Measurements from ENCODE around the gene STPG1. TPM values are rescaled to one million over a fixed set of nuclear protein-coding genes. Genes with fewer than 3 reads are reported as not detected.

The STPG1 gene
- total and polyA plus RNA-seq, 9 of the 15 experiments (the other 6 are each of a cell fraction or from before 2014, with no cell fraction given) = 5.0 to 11.9 (median 8.3) TPM

DNA sequence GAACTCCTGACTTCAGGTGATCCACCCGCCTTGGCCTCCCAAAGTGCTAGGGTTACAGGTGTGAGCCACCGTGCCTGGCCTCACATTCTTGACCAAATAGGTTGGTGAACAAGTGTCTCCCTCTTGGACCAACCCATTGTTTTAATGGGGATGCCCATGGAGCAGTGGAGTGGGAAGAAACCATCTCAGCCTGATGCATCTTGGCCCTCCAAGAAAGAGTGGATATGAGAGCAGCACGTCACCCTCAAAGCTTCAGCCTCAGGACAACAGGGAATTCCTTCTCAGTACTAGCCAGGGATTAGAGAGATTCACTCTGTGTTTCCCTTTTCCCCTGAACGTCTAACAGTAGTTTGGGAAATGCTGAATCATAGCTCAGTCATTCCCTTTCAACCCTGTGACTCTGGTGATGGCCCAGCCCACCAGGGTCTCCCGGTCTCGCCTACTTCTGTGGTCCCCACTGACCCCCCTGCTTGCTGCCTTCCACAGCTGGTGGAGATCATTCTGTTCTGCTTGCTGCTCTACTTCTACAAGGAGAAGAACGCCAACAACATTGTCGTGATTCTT, 39.4 kb upstream of the STPG1 start:
- intact Hi-C loops (cut with micrococcal nuclease) (no loop called here), in situ Hi-C loops (cut with MboI) (no loop called here)
- Histone ChIP-seq H3K4me2 (ENCODE audit: insufficient read depth, low read length) (no peak overlapping the region), H3K36me3 (ENCODE audit: control insufficient read depth, insufficient read depth, low read length) (peaks cover 47% of the 10 kb centered on the region), H4K20me1 (replicated peaks; ENCODE audit: control insufficient read depth, insufficient read depth, low read length) (no peaks in the 10 kb centered on the region), H3K4me3 (no peak overlapping the region), H3K79me2 (ENCODE audit: control insufficient read depth, insufficient read depth, low read length) (no peaks in the 10 kb centered on the region), H3K27ac (ENCODE audit: extremely low read depth, low read depth, low read length) (no peak overlapping the region; the same call in 2 of the 3 replicates), H3K4me1 (replicated peaks in 1 of 2; ENCODE audit: control insufficient read depth in 2 of 2, insufficient read depth in 2 of 2, low read length in 2 of 2) (no peaks in the 10 kb centered on the region; a peak in 1 of 5 replicates), H2AFZ (ENCODE audit: low read depth, low read length) (no peak overlapping the region), H3K27me3 (ENCODE audit: control insufficient read depth in 2 of 2, insufficient read depth in 2 of 2, low read length in 2 of 2) (no peaks in the 10 kb centered on the region), H3K9ac (ENCODE audit: insufficient read depth in 1 of 2, low read depth in 2 of 2, low read length in 2 of 2) (no peak overlapping the region), H3K9me1 (ENCODE audit: control insufficient read depth, insufficient read depth, low read length) (no peaks in the 10 kb centered on the region), H3K9me3 (replicated peaks; ENCODE audit: control insufficient read depth, insufficient read depth, low read depth, low read length) (no peaks in the 10 kb centered on the region)
- peak in 1 of 4 experiments; percentile 18 for DNase-seq (ENCODE audit: extremely low read depth in 1 of 4, low spot score in 3 of 4)
- no peak for TF ChIP-seq ZNF3 (CRISPR knock-in tag; IDR thresholded peaks at IDR 0.05)
- no peak for TF ChIP-seq HSF4 (CRISPR knock-in tag; IDR thresholded peaks at IDR 0.05; ENCODE audit: borderline replicate concordance)
- TF ChIP-seq ETV6 (IDR thresholded peaks at IDR 0.05; ENCODE audit: borderline replicate concordance in 1 of 2, low read depth in 2 of 2, low read length in 1 of 2) = no peak
- no peak for TF ChIP-seq ETV6 (CRISPR knock-in tag; IDR thresholded peaks at IDR 0.05; ENCODE audit: borderline replicate concordance)
- TF ChIP-seq, protein P1, sequence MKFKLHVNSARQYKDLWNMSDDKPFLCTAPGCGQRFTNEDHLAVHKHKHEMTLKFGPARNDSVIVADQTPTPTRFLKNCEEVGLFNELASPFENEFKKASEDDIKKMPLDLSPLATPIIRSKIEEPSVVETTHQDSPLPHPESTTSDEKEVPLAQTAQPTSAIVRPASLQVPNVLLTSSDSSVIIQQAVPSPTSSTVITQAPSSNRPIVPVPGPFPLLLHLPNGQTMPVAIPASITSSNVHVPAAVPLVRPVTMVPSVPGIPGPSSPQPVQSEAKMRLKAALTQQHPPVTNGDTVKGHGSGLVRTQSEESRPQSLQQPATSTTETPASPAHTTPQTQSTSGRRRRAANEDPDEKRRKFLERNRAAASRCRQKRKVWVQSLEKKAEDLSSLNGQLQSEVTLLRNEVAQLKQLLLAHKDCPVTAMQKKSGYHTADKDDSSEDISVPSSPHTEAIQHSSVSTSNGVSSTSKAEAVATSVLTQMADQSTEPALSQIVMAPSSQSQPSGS (CRISPR knock-in tag; IDR thresholded peaks at IDR 0.05) = no peak
- peak; percentile 30; the same call in 1 of the 2 replicates for TF ChIP-seq MAFF (IDR thresholded peaks at IDR 0.05; ENCODE audit: low read length)
- no peak for TF ChIP-seq ZNF707 (CRISPR knock-in tag; conservative IDR thresholded peaks at IDR 0.05)
- no peak for TF ChIP-seq ZNF644 (tag; IDR thresholded peaks at IDR 0.05; ENCODE audit: low read depth)
- peak; percentile 64 for TF ChIP-seq MAFG (tag; conservative IDR thresholded peaks at IDR 0.05)
- TF ChIP-seq, protein P2, sequence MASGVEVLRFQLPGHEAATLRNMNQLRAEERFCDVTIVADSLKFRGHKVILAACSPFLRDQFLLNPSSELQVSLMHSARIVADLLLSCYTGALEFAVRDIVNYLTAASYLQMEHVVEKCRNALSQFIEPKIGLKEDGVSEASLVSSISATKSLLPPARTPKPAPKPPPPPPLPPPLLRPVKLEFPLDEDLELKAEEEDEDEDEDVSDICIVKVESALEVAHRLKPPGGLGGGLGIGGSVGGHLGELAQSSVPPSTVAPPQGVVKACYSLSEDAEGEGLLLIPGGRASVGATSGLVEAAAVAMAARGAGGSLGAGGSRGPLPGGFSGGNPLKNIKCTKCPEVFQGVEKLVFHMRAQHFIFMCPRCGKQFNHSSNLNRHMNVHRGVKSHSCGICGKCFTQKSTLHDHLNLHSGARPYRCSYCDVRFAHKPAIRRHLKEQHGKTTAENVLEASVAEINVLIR (CRISPR knock-in tag; IDR thresholded peaks at IDR 0.05) = no peak
- TF ChIP-seq, protein P3, sequence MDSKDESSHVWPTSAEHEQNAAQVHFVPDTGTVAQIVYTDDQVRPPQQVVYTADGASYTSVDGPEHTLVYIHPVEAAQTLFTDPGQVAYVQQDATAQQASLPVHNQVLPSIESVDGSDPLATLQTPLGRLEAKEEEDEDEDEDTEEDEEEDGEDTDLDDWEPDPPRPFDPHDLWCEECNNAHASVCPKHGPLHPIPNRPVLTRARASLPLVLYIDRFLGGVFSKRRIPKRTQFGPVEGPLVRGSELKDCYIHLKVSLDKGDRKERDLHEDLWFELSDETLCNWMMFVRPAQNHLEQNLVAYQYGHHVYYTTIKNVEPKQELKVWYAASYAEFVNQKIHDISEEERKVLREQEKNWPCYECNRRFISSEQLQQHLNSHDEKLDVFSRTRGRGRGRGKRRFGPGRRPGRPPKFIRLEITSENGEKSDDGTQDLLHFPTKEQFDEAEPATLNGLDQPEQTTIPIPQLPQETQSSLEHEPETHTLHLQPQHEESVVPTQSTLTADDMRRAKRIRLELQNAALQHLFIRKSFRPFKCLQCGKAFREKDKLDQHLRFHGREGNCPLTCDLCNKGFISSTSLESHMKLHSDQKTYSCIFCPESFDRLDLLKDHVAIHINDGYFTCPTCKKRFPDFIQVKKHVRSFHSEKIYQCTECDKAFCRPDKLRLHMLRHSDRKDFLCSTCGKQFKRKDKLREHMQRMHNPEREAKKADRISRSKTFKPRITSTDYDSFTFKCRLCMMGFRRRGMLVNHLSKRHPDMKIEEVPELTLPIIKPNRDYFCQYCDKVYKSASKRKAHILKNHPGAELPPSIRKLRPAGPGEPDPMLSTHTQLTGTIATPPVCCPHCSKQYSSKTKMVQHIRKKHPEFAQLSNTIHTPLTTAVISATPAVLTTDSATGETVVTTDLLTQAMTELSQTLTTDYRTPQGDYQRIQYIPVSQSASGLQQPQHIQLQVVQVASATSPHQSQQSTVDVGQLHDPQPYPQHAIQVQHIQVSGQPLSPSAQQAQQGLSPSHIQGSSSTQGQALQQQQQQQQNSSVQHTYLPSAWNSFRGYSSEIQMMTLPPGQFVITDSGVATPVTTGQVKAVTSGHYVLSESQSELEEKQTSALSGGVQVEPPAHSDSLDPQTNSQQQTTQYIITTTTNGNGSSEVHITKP (IDR thresholded peaks at IDR 0.05; ENCODE audit: partially characterized antibody) = peak; percentile 88
- TF ChIP-seq ZNF316 (IDR thresholded peaks at IDR 0.05) = peak; percentile 68
- TF ChIP-seq C11orf30 (IDR thresholded peaks at IDR 0.05; ENCODE audit: low read depth) = peak; percentile 59; the same call in 1 of the 2 replicates
- TF ChIP-seq NFE2 (IDR thresholded peaks at IDR 0.05; ENCODE audit: low read depth) = peak; percentile 62; the same call in 1 of the 2 replicates
- TF ChIP-seq NFE2L1 (tag; IDR thresholded peaks at IDR 0.05; ENCODE audit: borderline replicate concordance, low read depth) = peak; percentile 32; the same call in 1 of the 2 replicates
- no peak for ATAC-seq
- no peak for FAIRE-seq
- no TSS peak for BruUV-seq (replicated peaks)
- CTCF ChIA-PET (ENCODE audit: low intra/inter-chr PET ratio) = interaction anchor here (0.7 kb wide), 1 partner anchor 15 kb away, joined by 3 read pairs; no protein-coding TSS in a partner anchor
- WGBS (ENCODE audit: insufficient coverage, low coverage, missing lambda C conversion rate) = 62% methylated on average over 7 of the region's 8 CpGs
- POLR2A ChIA-PET = interaction anchor here (0.8 to 1.3 kb wide), 4 partner anchors 11 to 34 kb away, joined by 3 to 9 read pairs (median 3); no protein-coding TSS in a partner anchor
